ENCODE measurements around the gene NELL2.

NELL2 gene

GRCh38 chr12:44674875-44675274 lies 201.2 kb downstream of the NELL2 start:
- DNase-seq: no peak

DNA sequence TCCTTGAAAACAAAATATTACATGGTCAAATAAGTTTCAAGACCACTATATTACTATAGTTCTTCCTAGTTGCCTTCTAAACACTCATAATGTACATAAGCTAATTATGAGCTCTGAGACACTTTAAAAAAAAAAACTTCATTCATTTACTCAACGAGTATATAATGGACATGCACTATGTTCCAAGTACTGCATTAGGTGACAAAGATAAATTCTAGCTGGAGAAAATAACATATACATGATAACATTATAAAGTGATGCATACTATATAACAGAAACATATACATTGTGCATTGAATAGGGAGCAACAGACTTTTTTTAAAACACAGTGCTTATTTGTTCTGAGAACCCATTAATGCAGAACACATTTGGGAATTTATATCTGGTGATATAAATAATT lies 202.3 kb downstream of the NELL2 start:
- no peak for DNase-seq

DNA sequence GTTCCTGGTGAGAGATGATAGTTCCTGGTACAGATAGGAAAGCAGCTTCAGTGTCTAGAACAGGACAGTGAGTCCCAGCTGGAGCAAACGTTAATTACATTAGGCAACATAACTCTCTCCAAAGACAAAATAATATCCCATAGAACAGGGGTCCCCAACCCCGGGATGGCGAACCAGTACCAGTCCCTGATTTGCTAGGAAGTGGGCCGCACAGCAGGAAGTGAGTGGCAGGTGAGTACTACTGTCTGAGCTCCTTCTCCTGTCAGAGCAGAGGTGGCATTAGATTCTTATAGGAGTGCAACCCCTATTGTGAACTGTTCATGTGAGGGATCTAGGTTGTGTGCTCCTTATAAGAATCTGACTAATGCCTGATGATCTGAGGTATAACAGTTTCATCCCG lies 204.1 kb downstream of the NELL2 start:
- DNase-seq: no peak

DNA sequence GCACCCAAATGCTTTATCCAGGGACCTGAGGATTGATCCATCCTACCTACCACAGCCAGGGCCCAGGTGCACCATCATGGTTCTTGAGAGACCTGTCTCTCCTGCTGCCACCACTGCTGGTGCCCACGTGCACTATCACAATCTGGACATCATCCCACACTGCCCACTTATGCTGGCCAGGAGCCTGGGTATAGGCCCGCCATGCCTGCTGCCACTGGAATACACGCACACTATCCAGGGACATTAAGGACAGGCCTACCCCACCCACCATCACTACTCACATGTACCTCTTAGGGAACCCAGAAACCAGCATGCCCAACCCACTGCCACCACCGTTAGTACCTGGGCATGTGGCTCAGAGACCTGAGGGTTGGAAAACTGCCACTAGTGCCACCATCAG lies 207.7 kb downstream of the NELL2 start:
- no peak for DNase-seq

- DNase-seq: no peak
These were observed 208.7 kb downstream of the NELL2 start for GRCh38 chr12:44667461-44667860.

DNA sequence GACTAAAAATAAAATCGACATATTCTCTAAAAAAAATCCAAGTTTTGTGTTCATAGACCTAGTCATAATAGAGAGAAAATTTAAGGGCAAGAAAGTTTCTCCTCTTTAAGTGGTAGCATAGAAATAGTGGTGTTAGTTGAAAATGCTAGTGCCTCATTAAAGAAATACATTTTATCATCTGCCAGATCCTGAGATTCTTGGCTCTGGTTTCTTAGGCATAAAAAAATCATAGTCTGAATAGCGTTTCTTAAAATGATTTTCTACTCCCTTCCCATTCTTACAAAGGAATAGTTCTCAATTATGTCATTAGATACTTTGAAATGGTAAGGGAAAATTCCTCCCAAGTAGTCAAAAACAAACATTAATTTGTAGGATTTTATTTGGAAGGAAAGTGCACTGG lies 212.8 kb downstream of the NELL2 start:
- no peak for DNase-seq

- no peak for DNase-seq
These were observed 220.3 kb downstream of the NELL2 start for GRCh38 chr12:44655846-44656245.

GRCh38 chr12:44654646-44655639 lies 221.2 kb downstream of the NELL2 start:
- no peak for DNase-seq

GRCh38 chr12:44653861-44654527 lies 222.1 kb downstream of the NELL2 start:
- no peak for DNase-seq

GRCh38 chr12:44649693-44650092 lies 226.4 kb downstream of the NELL2 start:
- no peak for DNase-seq

DNA sequence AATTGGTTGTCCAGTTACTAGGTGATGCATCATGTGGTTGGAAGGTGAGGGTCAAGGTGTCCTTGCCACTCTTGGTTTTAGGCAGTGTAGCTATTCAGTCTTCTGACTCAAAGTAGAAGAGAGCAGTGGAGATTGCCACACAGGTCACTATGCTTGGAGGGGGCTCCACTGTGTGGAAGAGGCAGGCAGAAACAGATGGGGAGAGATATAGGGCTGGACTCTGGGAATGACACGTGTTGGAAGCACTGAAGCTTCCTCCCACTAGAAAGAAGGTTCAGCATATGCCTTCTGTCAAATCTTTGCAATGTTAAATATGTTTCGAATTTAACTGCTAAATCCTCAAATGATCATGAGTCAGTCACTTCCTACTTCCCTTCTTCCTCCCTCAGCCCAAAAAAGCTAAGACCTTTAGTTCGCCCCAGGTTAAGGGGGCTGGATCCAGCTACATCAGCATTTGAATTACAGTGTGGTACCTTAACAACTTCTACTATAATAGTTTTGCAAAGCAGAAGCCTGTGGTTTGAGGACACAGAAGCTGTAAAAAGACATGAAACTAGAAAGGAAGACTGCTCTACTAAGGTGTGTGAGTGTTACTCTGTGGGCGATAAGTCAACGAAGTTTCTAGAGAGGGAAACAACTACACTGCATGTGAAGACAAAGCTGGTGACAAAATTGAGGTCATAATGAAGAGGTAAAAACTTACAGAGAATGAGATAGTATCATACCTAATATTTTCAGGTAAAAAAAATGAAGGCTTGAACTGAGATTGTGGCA lies 228.0 kb downstream of the NELL2 start:
- no peak for DNase-seq

DNA sequence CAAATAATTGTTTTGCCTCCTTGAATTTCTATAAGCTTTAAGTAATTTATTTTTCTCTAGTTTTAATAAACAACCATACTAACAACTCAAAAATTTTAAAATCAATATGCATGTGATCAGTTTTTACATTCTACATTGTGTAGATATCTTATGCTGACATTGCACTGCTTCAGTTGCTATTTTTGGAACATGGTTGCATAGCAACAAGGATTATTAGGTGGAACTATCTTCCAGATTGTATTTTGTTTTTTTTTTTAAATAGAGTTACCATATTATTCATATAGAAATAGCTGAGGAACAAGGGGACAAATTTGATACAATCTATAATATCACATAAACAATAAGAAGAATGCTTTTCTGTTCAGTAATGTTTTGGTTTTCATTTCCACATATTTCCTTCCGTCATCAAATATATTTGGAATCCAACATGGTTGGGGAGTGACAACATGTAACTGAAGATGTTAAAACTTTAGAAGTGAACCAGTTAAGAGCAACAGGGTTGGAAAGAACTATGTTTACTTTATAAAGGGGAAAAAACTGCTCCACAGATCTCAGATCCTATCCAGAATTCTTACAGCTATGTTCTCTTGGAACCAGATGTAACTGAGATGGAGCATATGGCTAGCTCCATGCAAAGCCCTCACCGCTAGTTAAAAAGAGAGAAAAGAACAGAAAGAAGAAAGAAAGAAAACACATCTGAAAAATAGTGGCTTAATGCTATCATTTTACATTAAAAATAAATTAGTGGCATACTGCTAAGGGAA lies 235.5 kb downstream of the NELL2 start:
- no peak for DNase-seq

GRCh38 chr12:44637875-44638274 lies 238.2 kb downstream of the NELL2 start:
- DNase-seq: no peak

DNA sequence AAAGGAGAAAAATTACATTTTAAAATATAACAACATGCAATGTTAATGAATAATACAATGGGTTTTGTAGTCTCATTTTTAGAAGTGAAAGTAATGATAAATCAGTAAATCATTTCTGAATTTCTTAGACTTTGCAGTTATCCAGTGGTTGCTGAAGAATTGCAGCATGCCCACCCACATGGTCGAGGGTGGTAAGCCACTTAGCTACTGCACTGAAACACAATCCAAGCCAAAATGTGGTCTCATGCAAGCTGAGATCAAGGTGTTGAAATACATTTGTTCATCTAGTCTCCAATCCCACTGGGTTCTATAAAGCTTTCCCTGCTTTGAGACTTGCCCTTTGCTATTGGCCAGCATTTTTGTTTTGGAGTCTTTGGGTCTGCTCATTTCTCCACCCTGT lies 247.9 kb downstream of the NELL2 start:
- DNase-seq: no peak

DNA sequence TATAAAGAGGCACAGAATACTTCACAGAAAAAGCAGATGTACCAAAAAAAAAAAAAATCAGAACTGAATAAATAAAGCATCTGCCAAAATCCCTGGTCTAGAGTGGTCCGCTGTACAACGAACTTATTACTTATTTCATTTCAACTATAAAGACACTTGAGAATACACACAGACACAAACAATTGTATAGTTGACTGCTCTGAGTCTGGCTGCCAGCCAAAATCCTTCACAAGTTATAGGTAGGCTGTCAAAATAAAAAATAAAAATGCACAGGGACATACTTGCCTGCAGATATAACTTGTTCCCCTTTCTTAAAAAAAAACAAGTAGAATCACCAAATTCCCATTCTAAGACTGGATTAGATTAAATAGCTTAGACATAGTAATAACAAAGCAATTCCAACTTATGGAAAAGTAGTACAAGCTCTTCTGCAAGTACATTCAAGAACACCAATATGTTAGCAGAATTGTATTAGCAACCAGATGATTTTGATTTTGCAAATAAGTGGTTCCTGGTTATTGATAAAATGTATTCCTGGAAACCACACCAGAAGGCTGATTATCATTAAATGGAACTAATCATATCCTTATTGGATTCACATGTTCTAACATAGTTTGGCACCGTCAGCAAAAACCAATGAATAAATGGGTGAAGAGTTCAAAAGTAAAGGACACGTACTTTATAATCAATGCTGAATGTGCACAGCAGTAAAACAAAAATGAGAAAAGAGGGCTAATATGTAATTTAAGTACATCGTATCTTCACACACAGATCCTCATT lies 248.5 kb downstream of the NELL2 start:
- no peak for DNase-seq

DNA sequence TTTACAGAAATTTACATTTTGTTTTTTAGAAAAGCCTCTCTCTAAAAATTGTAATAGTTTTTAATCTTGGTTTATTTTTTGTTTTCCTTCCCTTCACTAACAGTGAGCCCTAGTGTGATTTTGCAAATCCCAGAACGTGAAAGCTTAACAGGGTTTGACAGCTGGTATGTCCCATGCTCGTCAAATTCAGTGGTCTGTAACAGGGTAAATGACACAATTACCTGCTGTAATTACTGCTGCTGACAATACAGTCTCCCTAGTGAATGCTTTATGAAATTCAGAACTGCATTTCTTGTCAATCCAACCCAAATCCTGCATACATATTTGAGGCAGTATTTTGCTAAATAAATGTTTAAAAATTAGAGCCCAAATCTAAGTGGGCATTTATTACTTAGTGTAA lies 249.2 kb downstream of the NELL2 start:
- DNase-seq: no peak

DNA sequence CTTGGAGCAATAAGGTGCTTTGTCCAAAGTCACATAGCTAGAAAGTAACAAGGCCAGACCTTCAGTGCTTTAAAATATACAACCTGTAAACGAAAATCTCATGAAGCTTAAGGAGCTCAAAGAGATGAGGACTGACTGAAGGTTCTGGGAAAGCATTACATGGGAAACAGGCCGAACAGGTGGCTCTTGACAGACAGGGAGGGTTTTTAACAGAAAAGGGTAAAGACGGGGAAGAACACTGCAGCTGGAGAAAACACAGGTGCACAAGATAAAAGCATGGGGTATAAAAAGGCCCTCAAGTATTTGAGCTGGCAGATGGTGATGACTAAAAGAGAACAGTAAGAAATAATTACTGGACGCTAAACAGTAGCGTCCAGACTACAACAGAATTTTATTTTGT lies 257.2 kb downstream of the NELL2 start:
- no peak for DNase-seq

DNA sequence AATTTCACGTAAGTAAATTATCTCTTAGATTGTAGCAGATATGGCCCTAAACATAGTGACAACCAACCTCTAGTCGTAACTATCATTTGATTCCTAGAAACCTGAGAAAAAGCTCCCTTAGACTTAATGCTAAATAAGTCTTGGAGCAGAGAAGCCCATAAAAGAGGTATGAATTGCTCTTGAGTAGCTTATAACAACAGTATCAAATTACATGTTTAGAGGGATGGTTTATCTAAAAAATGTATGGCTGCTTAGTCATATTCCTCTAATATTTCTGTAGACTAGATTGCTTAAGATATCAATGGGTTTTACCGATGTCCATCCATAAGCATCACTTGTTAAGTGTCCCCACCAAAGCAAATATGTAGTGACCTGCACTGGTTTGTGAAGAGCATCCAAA lies 259.7 kb downstream of the NELL2 start:
- no peak for DNase-seq

GRCh38 chr12:44611538-44611937 lies 264.6 kb downstream of the NELL2 start:
- DNase-seq: no peak

DNA sequence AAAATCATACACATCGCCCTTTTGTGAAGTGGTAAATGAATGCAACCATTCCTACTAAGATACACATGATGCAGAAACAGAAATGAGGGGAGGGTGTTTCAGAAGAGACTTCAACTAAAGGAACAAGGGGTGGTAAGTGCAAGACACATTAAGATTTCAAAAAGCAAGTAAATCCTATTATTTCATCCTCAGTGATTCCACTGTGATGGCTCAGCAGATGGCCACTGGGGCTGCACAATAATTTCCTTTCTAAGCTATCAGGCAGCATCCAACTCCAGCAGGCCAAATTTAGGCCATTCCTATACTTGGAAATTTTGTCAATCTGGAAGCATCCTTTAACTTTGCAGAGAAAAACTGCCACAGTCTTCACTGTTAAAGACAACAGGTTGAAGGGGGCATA lies 272.4 kb downstream of the NELL2 start:
- no peak for DNase-seq

DNA sequence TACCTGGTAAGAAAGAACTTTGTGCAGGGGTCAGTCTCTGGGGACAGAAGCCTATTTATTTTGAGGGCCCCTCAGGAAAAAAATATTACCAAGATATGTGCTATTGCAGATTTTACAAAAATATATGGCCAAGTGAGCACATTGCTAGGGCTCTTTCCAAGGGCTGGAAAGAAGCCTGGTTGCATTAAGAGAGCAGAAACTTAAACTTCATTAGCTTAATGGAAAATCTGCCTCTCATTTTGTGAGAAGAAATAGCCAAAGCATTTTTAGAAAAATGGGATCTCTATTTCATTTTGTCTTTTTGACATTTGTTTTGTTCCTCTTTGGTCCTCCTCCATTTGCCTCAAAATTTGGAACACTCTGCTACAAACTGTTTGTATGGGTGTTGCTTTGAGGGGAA lies 283.5 kb downstream of the NELL2 start:
- no peak for DNase-seq

DNA sequence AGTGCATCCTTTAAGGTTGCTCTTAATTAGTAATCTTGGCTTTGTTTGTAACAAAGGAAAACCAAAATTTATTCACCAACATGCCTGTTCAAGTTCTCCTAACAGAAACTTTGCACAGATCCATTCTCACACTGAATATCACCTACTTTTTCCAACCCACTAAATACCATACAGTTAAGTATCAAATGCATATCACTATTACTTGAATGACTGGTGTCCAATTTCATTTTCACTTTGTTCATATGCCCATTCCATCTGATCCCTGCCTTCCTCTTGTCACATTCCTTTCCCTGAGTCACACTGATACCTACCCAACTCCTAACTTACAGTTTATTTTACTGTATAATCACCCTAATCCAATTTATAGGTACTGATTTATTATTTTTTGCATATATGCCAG lies 286.4 kb downstream of the NELL2 start:
- no peak for DNase-seq

Measured in CD4-positive, alpha-beta T cell treated with Interleukin-17A for 4 hours (primary cell).